Ureter (tissue), 1 donor: ENCODE measurements around the gene TRIM71. TPM values are rescaled to one million over a fixed set of nuclear protein-coding genes. Genes with fewer than 3 reads are reported as not detected.

Source experiments
- DNase-seq: peaks from one replicate; pipeline ENCODE4 v3.0.0-alpha.2; 2020; ENCODE audit warnings: low spot score
- total RNA-seq: library from RNA; stranded (reverse); gene quantifications from one replicate; pipeline ENCODE4 v1.2.4, GENCODE V29; 2023
- donor health status: DM: yes; HTN: yes; CAD: no.

TRIM71 gene
- total RNA-seq, 1 donor from 2014 or later: not detected

DNA sequence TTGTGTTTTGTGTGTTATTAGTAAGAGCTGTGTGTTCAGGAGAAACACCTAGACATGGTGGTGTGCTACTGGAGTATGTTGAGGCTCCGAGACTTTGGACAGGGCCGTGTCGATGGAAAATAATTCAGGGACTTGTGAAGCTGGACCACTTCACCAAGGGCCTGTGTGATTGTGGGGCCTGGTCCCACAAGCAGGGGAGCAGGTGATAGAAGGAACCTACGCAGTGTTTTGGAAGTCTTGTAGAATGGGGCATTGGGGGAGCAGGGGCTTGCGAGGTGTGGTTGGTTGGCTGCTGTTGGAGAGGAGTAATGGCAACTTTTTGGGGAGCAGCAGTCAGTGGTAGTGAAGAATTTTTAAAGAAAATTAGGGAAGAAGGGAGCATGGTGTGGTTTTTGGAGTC, 48.7 kb downstream of the TRIM71 start:
- DNase-seq: no peak

GRCh38 chr3:32867954-32868353, 50.2 kb downstream of the TRIM71 start:
- no peak for DNase-seq

DNA sequence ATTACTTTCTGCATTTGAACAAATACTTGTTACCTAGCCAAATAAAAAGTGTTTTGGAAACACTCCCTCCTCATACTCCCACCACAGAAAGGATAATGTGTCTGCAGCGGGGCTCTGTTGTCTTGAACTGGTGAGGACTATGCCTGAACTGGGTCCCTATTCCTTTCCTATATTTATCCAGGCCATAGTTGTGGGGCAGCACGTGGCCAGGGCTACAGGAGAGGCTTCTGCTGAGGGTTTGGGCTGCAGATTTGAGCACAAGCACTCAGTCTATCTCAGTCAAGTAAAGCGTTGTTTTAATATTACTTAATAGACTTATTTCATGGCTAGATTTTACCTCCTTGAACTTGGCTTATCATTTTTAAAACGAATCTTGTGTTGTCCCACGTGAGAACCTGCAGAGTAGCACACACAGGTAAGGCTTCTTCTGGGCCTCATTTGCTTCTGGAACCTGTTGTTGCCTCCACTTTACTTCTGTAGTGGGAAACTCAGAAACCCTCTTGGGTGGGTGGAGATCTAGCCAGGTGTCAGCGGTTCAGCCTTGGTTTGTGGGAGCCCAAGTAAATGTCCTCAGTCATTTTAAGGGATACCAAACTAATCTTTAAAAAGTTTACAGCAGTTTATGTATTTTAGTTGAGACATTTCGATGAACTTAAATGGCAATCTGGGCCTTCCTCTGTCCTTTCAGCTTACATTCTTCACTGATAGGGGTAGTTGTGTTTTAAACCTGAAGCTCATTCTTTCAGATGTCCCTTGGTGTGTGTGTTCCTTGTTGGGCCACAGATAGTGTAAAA, 51.1 kb downstream of the TRIM71 start:
- no peak for DNase-seq

DNA sequence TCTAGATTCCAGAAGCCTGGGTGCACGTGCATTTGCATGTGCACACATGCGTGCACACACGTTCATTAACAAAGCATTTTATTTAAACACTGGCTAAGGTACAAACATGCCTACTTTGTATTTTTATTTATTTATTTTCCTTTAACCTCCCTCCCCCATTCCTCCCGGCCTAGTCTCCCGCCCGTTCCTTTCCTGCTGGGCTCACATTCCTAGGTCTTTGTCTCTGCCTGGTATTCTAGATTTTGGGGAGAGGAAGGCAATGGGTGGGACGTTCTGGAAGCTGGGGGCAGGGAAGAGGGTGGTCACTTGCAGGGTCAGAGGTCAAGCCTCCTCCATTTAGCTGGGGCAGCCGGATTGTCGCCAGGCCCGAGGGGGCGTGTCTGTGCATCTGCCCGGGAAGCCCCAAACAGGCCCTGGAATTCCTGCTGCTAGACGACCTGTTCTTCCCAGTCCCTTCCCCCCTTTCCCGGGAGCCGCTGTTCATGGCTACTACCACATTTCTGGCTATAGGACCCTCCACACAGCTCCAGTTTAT, 51.8 kb downstream of the TRIM71 start:
- no peak for DNase-seq

- no peak for DNase-seq
These were observed 52.7 kb downstream of the TRIM71 start for GRCh38 chr3:32870373-32871095.

DNA sequence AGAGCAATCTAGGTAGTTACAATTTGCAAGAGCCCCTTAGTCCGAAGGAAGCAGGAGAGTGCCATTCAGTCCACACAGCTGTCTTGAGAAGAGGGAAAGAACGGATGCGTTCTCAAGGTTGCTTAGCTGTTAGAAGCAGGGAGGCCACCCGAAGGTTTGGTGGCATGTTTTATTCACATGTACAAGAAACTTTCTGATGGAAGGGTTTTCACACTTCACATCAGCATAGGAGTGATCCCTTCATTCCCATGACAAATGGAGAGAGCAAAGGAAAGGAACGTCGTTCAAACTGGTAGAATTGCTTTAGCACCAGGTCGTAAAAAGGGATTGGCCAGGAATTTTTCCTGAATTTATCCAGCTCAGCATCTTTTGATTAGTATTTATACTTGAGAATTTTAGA, 53.5 kb downstream of the TRIM71 start:
- DNase-seq: no peak

DNA sequence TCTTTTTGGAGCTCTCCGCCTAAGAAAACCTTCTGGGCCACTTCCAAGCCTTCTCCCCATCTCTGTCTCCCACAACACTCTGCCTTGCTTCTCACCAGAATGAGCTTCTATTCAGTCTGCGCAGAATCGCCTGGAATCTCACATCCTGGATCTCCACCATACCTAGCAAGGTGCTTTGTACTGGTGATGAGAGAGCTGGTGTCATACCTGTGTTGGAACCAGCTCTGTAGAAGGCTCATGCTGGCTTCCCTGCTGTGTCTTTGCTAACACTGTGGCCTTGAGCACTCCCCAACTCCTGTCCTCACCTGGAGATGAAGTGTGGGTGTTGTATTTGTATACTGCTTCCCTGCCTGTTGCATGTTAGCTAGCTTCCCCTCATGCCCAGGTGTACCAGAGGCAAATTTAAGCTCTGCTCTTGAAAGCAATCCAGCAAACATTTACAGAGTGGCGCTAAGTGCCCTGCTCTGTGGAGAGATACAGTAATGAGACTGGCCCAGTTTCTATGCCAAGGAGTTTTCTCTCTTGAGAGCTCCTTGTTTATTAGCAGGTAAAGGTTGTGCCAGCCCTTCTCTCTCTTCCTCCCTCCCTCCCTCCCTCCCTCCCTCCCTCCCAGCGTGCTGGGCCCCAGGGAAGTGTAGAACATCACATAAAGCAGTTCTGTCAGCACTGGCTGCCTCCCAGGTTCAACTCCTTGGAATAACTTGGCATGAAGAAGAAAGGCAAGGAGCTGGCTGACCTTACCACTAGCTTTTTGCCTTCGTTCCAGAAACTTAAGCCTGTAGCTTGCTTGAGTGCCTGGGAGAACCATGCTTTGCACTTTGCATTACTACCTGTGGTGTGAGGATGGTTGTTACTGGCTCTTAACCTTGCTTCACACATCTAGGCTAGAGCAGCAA, 54.9 kb downstream of the TRIM71 start:
- DNase-seq: no peak

- DNase-seq: no peak
These were observed 55.8 kb downstream of the TRIM71 start for GRCh38 chr3:32873531-32874130.

GRCh38 chr3:32876920-32877319, 59.1 kb downstream of the TRIM71 start:
- DNase-seq: no peak

- DNase-seq: no peak
These were observed 59.8 kb downstream of the TRIM71 start for GRCh38 chr3:32877598-32877997.

- no peak for DNase-seq
These were observed 62.4 kb downstream of the TRIM71 start for GRCh38 chr3:32880225-32880624.

DNA sequence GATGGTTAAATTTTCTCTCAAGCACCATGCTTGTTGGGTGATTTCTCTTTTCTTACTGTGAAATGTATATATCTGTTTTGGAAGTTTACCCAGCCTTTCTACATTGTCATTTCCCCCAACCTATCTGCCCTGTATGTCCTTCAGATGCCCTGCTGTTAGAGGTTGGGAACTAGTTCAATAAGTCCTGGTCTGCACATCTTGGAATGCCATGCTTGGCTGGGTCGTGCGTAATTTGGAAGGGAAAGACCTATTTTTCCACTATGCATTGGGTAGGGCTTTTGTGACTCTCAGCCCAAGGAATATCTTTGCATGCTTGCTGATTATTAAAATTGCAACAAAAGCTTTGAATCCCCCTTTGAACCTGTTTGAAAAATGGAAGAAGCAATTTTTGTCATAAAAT, 63.8 kb downstream of the TRIM71 start:
- no peak for DNase-seq

GRCh38 chr3:32882189-32882588, 64.4 kb downstream of the TRIM71 start:
- DNase-seq: no peak

DNA sequence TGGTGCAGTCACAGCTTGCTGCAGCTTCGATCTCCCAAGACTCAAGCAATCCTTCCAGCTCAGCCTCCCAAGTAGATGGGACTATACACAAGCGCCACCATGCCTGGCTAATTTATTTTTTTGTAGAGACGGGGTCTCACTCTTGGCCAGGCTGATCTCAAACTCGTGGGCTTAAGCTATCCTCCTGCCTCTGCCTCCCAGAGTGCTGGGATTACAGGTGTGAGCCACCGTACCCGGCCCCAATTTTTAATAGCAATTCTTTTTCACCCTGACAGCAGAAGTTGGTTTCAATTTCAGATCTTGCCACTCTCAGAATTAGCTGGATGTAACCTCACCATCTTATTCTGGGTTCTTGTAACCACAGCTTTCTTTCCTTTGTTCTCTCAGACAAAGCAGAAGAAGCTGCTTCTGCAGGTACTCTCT, 64.8 kb downstream of the TRIM71 start:
- DNase-seq: no peak

DNA sequence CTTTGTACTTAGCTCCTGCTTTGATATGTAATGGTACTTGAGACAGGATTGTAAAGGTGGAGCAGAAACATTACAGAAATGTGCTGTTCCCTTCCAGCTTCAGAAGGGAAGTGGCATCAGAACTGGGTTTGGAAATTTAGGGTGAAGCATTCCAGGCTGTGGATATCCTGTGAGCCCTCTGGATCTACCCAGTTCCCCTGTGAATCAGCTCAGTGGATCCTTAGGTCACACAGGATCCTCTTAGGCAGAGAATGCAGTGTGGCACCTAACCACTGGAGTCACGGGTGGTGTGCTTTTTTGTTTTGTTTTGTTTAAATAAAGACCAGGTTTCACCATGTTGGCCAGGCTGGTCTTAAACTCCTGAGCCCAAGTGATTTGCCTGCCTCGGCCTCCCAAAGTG, 66.0 kb downstream of the TRIM71 start:
- no peak for DNase-seq

GRCh38 chr3:32884591-32884990, 66.8 kb downstream of the TRIM71 start:
- DNase-seq: no peak

DNA sequence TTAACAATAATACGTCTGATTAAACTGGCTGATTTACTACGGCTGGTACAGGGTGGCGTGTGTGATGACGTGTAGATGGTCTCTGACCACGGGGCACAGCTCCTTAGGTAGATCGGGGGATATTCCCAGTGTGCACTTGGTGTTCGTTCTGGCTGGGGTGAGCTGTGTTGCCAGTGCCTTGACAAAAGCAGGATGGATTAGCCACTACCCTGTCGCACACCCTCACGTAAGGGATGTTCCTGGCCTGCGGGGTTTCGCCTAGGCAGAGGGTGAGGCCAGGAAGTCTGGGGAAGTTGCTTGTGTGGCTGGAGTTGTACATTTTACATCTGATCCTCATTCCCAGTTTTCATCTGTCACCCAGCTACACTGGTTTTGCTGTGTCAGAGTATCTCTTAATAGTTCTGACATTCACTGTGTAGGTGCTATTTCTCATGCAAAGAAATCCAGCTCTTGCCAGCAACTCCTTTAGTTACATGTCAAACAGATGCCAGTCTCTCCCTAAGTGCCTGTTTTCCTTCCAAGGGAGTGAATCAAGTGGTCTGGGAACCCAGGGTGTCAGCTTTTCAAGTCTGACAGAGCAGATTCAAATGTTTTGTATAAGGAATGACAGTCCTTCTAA, 67.6 kb downstream of the TRIM71 start:
- DNase-seq: no peak

- no peak for DNase-seq
These were observed 68.5 kb downstream of the TRIM71 start for GRCh38 chr3:32886296-32886695.

DNA sequence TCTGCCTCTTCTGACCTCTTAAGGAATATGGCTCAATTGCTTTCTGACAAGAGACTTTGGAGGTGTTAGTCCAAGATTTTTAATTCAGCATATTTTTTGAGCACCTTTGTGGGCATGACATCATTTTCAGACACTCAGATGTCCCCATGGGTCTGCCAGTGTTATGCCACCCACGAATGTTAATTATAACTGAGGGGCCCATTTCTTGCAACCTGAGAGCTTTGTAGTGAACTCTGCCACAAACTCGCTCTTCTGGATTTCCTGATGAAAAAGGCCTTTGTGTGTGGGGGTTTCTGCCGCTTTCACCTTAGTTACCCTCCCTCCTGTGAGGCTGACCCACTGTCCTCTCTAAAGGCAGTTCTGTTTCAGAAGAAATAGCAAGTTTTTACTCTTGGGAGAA, 69.1 kb downstream of the TRIM71 start:
- no peak for DNase-seq

- DNase-seq: no peak
These were observed 70.9 kb downstream of the TRIM71 start for GRCh38 chr3:32888739-32889138.
